HepG2 (cell line): ENCODE data around the gene HDGFL3. TPM values are rescaled to one million over a fixed set of nuclear protein-coding genes. Genes with fewer than 3 reads are reported as not detected.

Source experiments
- ATAC-seq: fragments of 200-7000 bp; cut with Tn5 transposase; 3 replicates; pipeline ENCODE4 v1.9.1; 2020; ENCODE audit warnings: mild to moderate bottlenecking, moderate library complexity
- BruUV-seq: library from RNA; stranded (reverse); fragments of 400-500 nt; replicated peaks from 2 replicates; lab custom pipeline; 2021; lab: Mats Ljungman, UMichigan
- CTCF ChIA-PET: fragments of 300-600 bp; formaldehyde crosslinking; extraction: SDS; loops from one replicate; lab custom pipeline; 2021; ENCODE audit warnings: low total read pairs, inconsistent platforms, low intra/inter-chr PET ratio; lab: Yijun Ruan, JAX
- POLR2A ChIA-PET: fragments of 350-600 bp; sonication (Branson Sonifier 250); formaldehyde crosslinking; loops from one replicate; lab custom pipeline; 2020; ENCODE audit warnings: antibody characterized with exemption, inconsistent platforms; lab: Yijun Ruan, JAX
- DNase-seq: peaks from one replicate; pipeline ENCODE4 v3.0.0-alpha.2; 2015; ENCODE audit warnings: low spot score
- FAIRE-seq: peaks from 3 replicates; lab custom pipeline; 2011; peaks lifted over from hg19 to GRCh38; lab: Jason Lieb, UNC
- H2AFZ ChIP-seq: one replicate; pipeline ENCODE4 v1.6.1; 2011; ENCODE audit warnings: low read length, inconsistent platforms
- H3K27ac ChIP-seq: fragments of 300-600 bp; 3 replicates; pipeline ENCODE4 v1.8.0; 2011; ENCODE audit warnings: mixed run types, mild to moderate bottlenecking, mixed read lengths, low read length, inconsistent platforms; ENCODE audit not compliant: insufficient read depth; ENCODE audit errors: extremely low read length
- H3K27me3 ChIP-seq, 2 experiments: fragments of 200-600 bp in 1 of 2; 2 replicates in 1 of 2; 3 replicates in 1 of 2; pipeline versions ENCODE4 v1.6.0 to v1.8.0; 2011; ENCODE audit warnings: low read length in 2 of 2, mild to moderate bottlenecking in 2 of 2, moderate library complexity in 2 of 2, inconsistent platforms in 1 of 2; ENCODE audit not compliant: insufficient read depth in 2 of 2, control insufficient read depth in 1 of 2
- H3K36me3 ChIP-seq, 2 experiments: fragments of 200-600 bp in 1 of 2; replicated peaks in 1 of 2; 2 replicates in 1 of 2; 3 replicates in 1 of 2; pipeline versions ENCODE4 v1.5.1 to v1.8.0; 2011; ENCODE audit warnings: low read length in 2 of 2, inconsistent platforms in 1 of 2; ENCODE audit not compliant: insufficient read depth in 2 of 2, control insufficient read depth in 1 of 2
- H3K4me1 ChIP-seq: 2 replicates; pipeline ENCODE4 v1.5.1; 2012; ENCODE audit warnings: low read length, inconsistent platforms; ENCODE audit not compliant: insufficient read depth
- H3K4me2 ChIP-seq: 2 replicates; pipeline ENCODE4 v1.6.0; 2011; ENCODE audit warnings: low read depth, low read length, inconsistent platforms
- H3K4me3 ChIP-seq, 3 experiments: fragments of 200-600 bp in 1 of 3; sonication (generic), shearing (Covaris generic) in 1 of 3; replicated peaks in 1 of 3; 2 replicates each; pipeline ENCODE4 v1.5.1; 2011 to 2016; ENCODE audit warnings: low read length in 3 of 3, inconsistent platforms in 2 of 3, low read depth in 2 of 3, mild to moderate bottlenecking in 2 of 3, control low read depth in 1 of 3, mixed read lengths in 1 of 3; ENCODE audit not compliant: insufficient read depth in 1 of 3
- H3K79me2 ChIP-seq: one replicate; pipeline ENCODE4 v1.6.1; 2011; ENCODE audit warnings: low read length, inconsistent platforms; ENCODE audit not compliant: insufficient read depth
- H3K9ac ChIP-seq: 2 replicates; pipeline ENCODE4 v1.6.0; 2011; ENCODE audit warnings: mild to moderate bottlenecking, low read depth, low read length, inconsistent platforms; ENCODE audit not compliant: insufficient read depth
- H3K9me3 ChIP-seq: 2 replicates; pipeline ENCODE4 v1.5.1; 2012; ENCODE audit warnings: mild to moderate bottlenecking, low read length
- H4K20me1 ChIP-seq: 2 replicates; pipeline ENCODE4 v1.6.0; 2011; ENCODE audit warnings: inconsistent platforms, mild to moderate bottlenecking, low read length, moderate library complexity; ENCODE audit not compliant: insufficient read depth
- DR1 ChIP-seq: sonication (generic); formaldehyde crosslinking; IDR thresholded peaks from 2 replicates; pipeline ENCODE4 v1.8.0; 2021; ENCODE audit warnings: mild to moderate bottlenecking, missing genetic modification reagents, inconsistent platforms
- EED ChIP-seq: sonication (generic); formaldehyde crosslinking; IDR thresholded peaks from 2 replicates; pipeline ENCODE4 v1.5.0; 2020; ENCODE audit warnings: mild to moderate bottlenecking, missing genetic modification reagents
- FOSL2 ChIP-seq: sonication (generic); formaldehyde crosslinking; IDR thresholded peaks from 2 replicates; pipeline ENCODE4 v1.4.0; 2020; ENCODE audit warnings: missing genetic modification reagents
- KDM3A ChIP-seq: IDR thresholded peaks from 2 replicates; pipeline ENCODE4 v1.6.1; 2018; ENCODE audit warnings: low read depth, missing compliant biosample characterization
- REPIN1 ChIP-seq: sonication (generic); formaldehyde crosslinking; IDR thresholded peaks from 2 replicates; pipeline ENCODE4 v1.8.0; 2022; ENCODE audit warnings: missing genetic modification reagents, low read depth, mild to moderate bottlenecking, borderline replicate concordance
- SMC3 ChIP-seq: IDR thresholded peaks from 2 replicates; pipeline ENCODE4 v1.6.1; 2011; ENCODE audit warnings: low read length, improper control_type of control experiment
- SP140L ChIP-seq: sonication (generic); formaldehyde crosslinking; IDR thresholded peaks from 2 replicates; pipeline ENCODE4 v1.4.0; 2020; ENCODE audit warnings: missing genetic modification reagents, borderline replicate concordance
- TBP ChIP-seq: sonication (generic); formaldehyde crosslinking; IDR thresholded peaks from 2 replicates; pipeline ENCODE4 v1.5.0; 2020; ENCODE audit warnings: missing genetic modification reagents
- TOE1 ChIP-seq: sonication (generic); formaldehyde crosslinking; IDR thresholded peaks from 2 replicates; pipeline ENCODE4 v1.4.0; 2020; ENCODE audit warnings: mild to moderate bottlenecking, missing genetic modification reagents
- ZNF138 ChIP-seq: sonication (generic); formaldehyde crosslinking; IDR thresholded peaks from 2 replicates; pipeline ENCODE4 v1.5.0; 2020; ENCODE audit warnings: mild to moderate bottlenecking, low read depth, missing genetic modification reagents
- ZNF335 ChIP-seq: sonication (generic); formaldehyde crosslinking; IDR thresholded peaks from 2 replicates; pipeline ENCODE4 v1.4.0; 2020; ENCODE audit warnings: missing genetic modification reagents
- ZNF337 ChIP-seq: sonication (generic); formaldehyde crosslinking; IDR thresholded peaks from 2 replicates; pipeline ENCODE4 v1.5.1; 2020; ENCODE audit warnings: missing genetic modification reagents, low read depth, mild to moderate bottlenecking, borderline replicate concordance
- ZNF510 ChIP-seq: sonication (generic); formaldehyde crosslinking; IDR thresholded peaks from 2 replicates; pipeline ENCODE4 v1.4.0; 2020; ENCODE audit warnings: low read depth, mild to moderate bottlenecking, missing genetic modification reagents
- ZNF720 ChIP-seq: sonication (generic); formaldehyde crosslinking; IDR thresholded peaks from 2 replicates; pipeline ENCODE4 v1.4.0; 2020; ENCODE audit warnings: missing genetic modification reagents
- WGBS: methylation state at CpG from one replicate; pipeline ENCODE4 v1.1.6; 2017; ENCODE audit warnings: low lambda C conversion rate; 5-methylcytosine and 5-hydroxymethylcytosine counted together
- in situ Hi-C: cut with HindIII; loops from 2 replicates; pipeline ENCODE4 v1.10.0; 2017; ENCODE audit warnings: low pct_unique_long_range_greater_than_20kb; ENCODE audit not compliant: extremely low pct_ligation_motif_present
- intact Hi-C: fragments of 100-400 bp; cut with micrococcal nuclease; formaldehyde crosslinking; loops from one replicate; pipeline ENCODE4 v1.10.0; 2022; ENCODE audit not compliant: unreplicated experiment
- polyA plus RNA-seq, 8 experiments: library from polyadenylated mRNA; depleted of rRNA in 3 of 8; stranded (reverse) in 7 of 8; unstranded in 1 of 8; fragments of >200 nt; fragmentation: Illumina TruSeq in 4 of 8; extraction: Trizol in 4 of 8; gene quantifications; 2 replicates each; pipeline versions ENCODE4 v1.2.1 to v1.2.3, GENCODE V29; 2011 to 2016; ENCODE audit warnings: low read depth in 4 of 8, missing spikeins in 1 of 8, mixed read lengths in 1 of 8; ENCODE audit not compliant: insufficient read depth in 1 of 8
- total RNA-seq, 5 experiments: library from RNA; depleted of rRNA; stranded (reverse); fragments of >200 nt; fragmentation: Illumina TruSeq; extraction: Trizol; gene quantifications; 2 replicates each; pipeline ENCODE4 v1.2.3, GENCODE V29; 2016; ENCODE audit warnings: low read depth in 1 of 5
- TF ChIP-seq, protein P1 (sequence below): sonication (generic); formaldehyde crosslinking; IDR thresholded peaks from 2 replicates; pipeline ENCODE4 v1.5.0; 2020; ENCODE audit warnings: missing genetic modification reagents

HDGFL3 gene
- total and polyA plus RNA-seq, 2 of the 13 experiments (the other 11 are each of a cell fraction or from before 2014, with no cell fraction given), result 0.07 to 0.09 TPM

DNA sequence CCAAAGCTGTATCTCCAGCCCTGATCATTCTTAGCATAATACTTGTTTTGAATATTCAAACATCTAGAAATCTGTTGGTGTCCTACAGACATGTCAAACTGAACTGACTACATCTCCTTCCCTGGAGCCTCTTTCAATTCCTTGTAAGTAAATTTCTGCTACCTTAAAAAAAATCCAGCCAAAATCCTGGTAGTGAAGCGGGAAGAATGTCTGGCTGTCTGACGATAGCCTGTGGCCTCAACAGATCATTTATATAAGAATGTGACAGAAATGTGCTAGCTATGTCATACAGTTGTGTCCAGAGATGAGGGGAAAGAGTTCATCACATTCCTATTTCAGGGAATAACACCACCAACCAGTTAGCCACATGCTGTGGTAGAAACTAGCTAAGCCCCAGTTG lies 118.7 kb downstream of the HDGFL3 start:
- intact Hi-C loops (no loop called here), in situ Hi-C loops (no loop called here)
- no peaks in the 10 kb centered on the region for H4K20me1 ChIP-seq
- ATAC-seq (no peak), FAIRE-seq (no peak), DNase-seq (no peak)
- POLR2A ChIA-PET, result no interaction called here
- no peak overlapping the region for H3K27ac ChIP-seq
- TF ChIP-seq SP140L (CRISPR knock-in tag), result no peak
- no peak for TF ChIP-seq ZNF720 (CRISPR knock-in tag)
- TF ChIP-seq FOSL2, result no peak
- TF ChIP-seq DR1 (CRISPR knock-in tag), result no peak
- no peak for TF ChIP-seq TOE1 (CRISPR knock-in tag)
- TF ChIP-seq TBP (CRISPR knock-in tag), result no peak
- no peak for TF ChIP-seq REPIN1
- TF ChIP-seq, protein P1, sequence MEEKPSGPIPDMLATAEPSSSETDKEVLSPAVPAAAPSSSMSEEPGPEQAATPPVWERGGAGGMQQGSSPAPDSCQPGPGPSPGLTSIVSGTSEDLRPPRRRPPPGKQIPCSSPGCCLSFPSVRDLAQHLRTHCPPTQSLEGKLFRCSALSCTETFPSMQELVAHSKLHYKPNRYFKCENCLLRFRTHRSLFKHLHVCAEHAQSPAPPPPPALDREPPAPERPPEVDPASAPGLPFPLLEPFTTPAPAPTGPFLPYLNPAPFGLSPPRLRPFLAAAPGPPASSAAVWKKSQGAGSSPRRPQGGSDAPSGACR (CRISPR knock-in tag), result no peak
- no peak for TF ChIP-seq ZNF335 (CRISPR knock-in tag)
- no peak for TF ChIP-seq ZNF138
- no peak for TF ChIP-seq ZNF510 (CRISPR knock-in tag)
- TF ChIP-seq KDM3A (CRISPR knock-in tag), result no peak
- TF ChIP-seq ZNF337 (CRISPR knock-in tag), result no peak
- no peak for TF ChIP-seq EED
- no peak for TF ChIP-seq SMC3
- no peak overlapping the region for H2AFZ ChIP-seq
- no peaks in the 10 kb centered on the region for H3K36me3 ChIP-seq
- 16% methylated on average over 2 of the region's 2 CpGs for WGBS
- peaks cover 0 to 9% of the 10 kb centered on the region in 2 experiments; a peak in 2 of 5 replicates for H3K27me3 ChIP-seq
- no peak overlapping the region for H3K9ac ChIP-seq
- no peaks in the 10 kb centered on the region for H3K9me3 ChIP-seq
- no TSS peak for BruUV-seq
- H3K79me2 ChIP-seq, result no peaks in the 10 kb centered on the region
- CTCF ChIA-PET, result no interaction called here
- no peak overlapping the region for H3K4me3 ChIP-seq
- no peak overlapping the region for H3K4me2 ChIP-seq
- H3K4me1 ChIP-seq, result no peaks in the 10 kb centered on the region
